Ectodermal cell (in vitro differentiated cells): Measurements from ENCODE around the gene SNTG2.

Experiments used
- H3K27ac ChIP-seq: 2 replicates; pipeline ENCODE4 v1.7.0; 2013; ENCODE audit warnings: mild to moderate bottlenecking, low read depth, low read length; ENCODE audit not compliant: insufficient read depth, poor library complexity, severe bottlenecking
- H3K27me3 ChIP-seq: 2 replicates; pipeline ENCODE4 v1.7.0; 2013; ENCODE audit warnings: mild to moderate bottlenecking, low read length; ENCODE audit not compliant: insufficient read depth, control insufficient read depth, poor library complexity, severe bottlenecking
- H3K36me3 ChIP-seq: one replicate; pipeline ENCODE4 v1.7.0; 2013; ENCODE audit warnings: low read length; ENCODE audit not compliant: control insufficient read depth, insufficient read depth
- H3K4me1 ChIP-seq: one replicate; pipeline ENCODE4 v1.7.0; 2013; ENCODE audit warnings: low read length; ENCODE audit not compliant: control insufficient read depth, insufficient read depth
- H3K4me3 ChIP-seq: 2 replicates; pipeline ENCODE4 v1.7.0; 2013; ENCODE audit warnings: low read depth, low read length, control low read depth; ENCODE audit not compliant: insufficient read depth
- H3K9me3 ChIP-seq: 2 replicates; pipeline ENCODE4 v1.7.0; 2013; ENCODE audit warnings: mild to moderate bottlenecking, low read length, moderate library complexity; ENCODE audit not compliant: control insufficient read depth
- WGBS, 2 experiments: methylation state at CpG; one replicate each; pipeline ENCODE4 v1.1.7; 2013; ENCODE audit warnings: missing lambda C conversion rate in 2 of 2; 5-methylcytosine and 5-hydroxymethylcytosine counted together

Gene SNTG2

GRCh38 chr2:1307670-1308069 lies 357.0 kb downstream of the SNTG2 start:
- no peak overlapping the region for H3K4me3 ChIP-seq
- H3K9me3 ChIP-seq, result no peaks in the 10 kb centered on the region
- 91 to 92% methylated on average over 23 of the region's 23 CpGs for WGBS, 2 experiments
- H3K27ac ChIP-seq, result no peak overlapping the region
- H3K27me3 ChIP-seq, result no peaks in the 10 kb centered on the region
- H3K36me3 ChIP-seq, result no peaks in the 10 kb centered on the region
- H3K4me1 ChIP-seq, result peaks cover 10% of the 10 kb centered on the region

- no peak overlapping the region for H3K4me3 ChIP-seq
- H3K27me3 ChIP-seq, result no peaks in the 10 kb centered on the region
- 93 to 95% methylated on average over 7 of the region's 8 CpGs for WGBS, 2 experiments
- peaks cover 10% of the 10 kb centered on the region for H3K4me1 ChIP-seq
- no peaks in the 10 kb centered on the region for H3K36me3 ChIP-seq
- H3K9me3 ChIP-seq, result no peaks in the 10 kb centered on the region
- no peak overlapping the region for H3K27ac ChIP-seq
Measured at GRCh38 chr2:1308678-1309077, 358.0 kb downstream of the SNTG2 start.

GRCh38 chr2:1309507-1309906 lies 358.9 kb downstream of the SNTG2 start:
- H3K27me3 ChIP-seq, result no peaks in the 10 kb centered on the region
- 86 to 88% methylated on average over 3 of the region's 3 CpGs for WGBS, 2 experiments
- no peaks in the 10 kb centered on the region for H3K9me3 ChIP-seq
- peaks cover 10% of the 10 kb centered on the region for H3K4me1 ChIP-seq
- H3K27ac ChIP-seq, result no peak overlapping the region
- H3K4me3 ChIP-seq, result no peak overlapping the region
- H3K36me3 ChIP-seq, result no peaks in the 10 kb centered on the region

GRCh38 chr2:1310202-1310601 lies 359.6 kb downstream of the SNTG2 start:
- H3K36me3 ChIP-seq, result no peaks in the 10 kb centered on the region
- peaks cover 10% of the 10 kb centered on the region for H3K4me1 ChIP-seq
- no peak overlapping the region for H3K27ac ChIP-seq
- no peak overlapping the region for H3K4me3 ChIP-seq
- H3K9me3 ChIP-seq, result no peaks in the 10 kb centered on the region
- no peaks in the 10 kb centered on the region for H3K27me3 ChIP-seq
- 95% methylated on average over 7 of the region's 7 CpGs for WGBS, 2 experiments

GRCh38 chr2:1310866-1311265 lies 360.2 kb downstream of the SNTG2 start:
- peaks cover 9% of the 10 kb centered on the region for H3K4me1 ChIP-seq
- H3K9me3 ChIP-seq, result no peaks in the 10 kb centered on the region
- 95 to 97% methylated on average over 10 of the region's 10 CpGs for WGBS, 2 experiments
- no peak overlapping the region for H3K27ac ChIP-seq
- H3K27me3 ChIP-seq, result no peaks in the 10 kb centered on the region
- no peaks in the 10 kb centered on the region for H3K36me3 ChIP-seq
- H3K4me3 ChIP-seq, result no peak overlapping the region

- WGBS, 2 experiments, result 95% methylated on average over 13 of the region's 13 CpGs
- Histone ChIP-seq H3K27me3 (no peaks in the 10 kb centered on the region), H3K4me1 (no peaks in the 10 kb centered on the region)
Measured at GRCh38 chr2:1313240-1313924, 362.7 kb downstream of the SNTG2 start.

GRCh38 chr2:1314254-1314653 lies 363.6 kb downstream of the SNTG2 start:
- Histone ChIP-seq H3K27me3 (no peaks in the 10 kb centered on the region), H3K36me3 (no peaks in the 10 kb centered on the region), H3K9me3 (no peaks in the 10 kb centered on the region), H3K4me1 (no peaks in the 10 kb centered on the region), H3K4me3 (no peak overlapping the region), H3K27ac (no peak overlapping the region)
- WGBS, 2 experiments, result 94 to 98% methylated on average over 6 of the region's 6 CpGs

More at GRCh38 chr2:1313240-1313924, 362.7 kb downstream of the SNTG2 start:
- Histone ChIP-seq H3K9me3 (no peaks in the 10 kb centered on the region), H3K27ac (no peak overlapping the region), H3K36me3 (no peaks in the 10 kb centered on the region), H3K4me3 (no peak overlapping the region)

GRCh38 chr2:1318366-1319009 lies 367.8 kb downstream of the SNTG2 start:
- Histone ChIP-seq H3K27me3 (no peaks in the 10 kb centered on the region), H3K36me3 (no peaks in the 10 kb centered on the region), H3K9me3 (no peaks in the 10 kb centered on the region), H3K4me3 (no peak overlapping the region), H3K27ac (no peak overlapping the region), H3K4me1 (no peaks in the 10 kb centered on the region)
- 89 to 90% methylated on average over 19 of the region's 19 CpGs for WGBS, 2 experiments

GRCh38 chr2:1319393-1319792 lies 368.7 kb downstream of the SNTG2 start:
- H3K4me1 ChIP-seq, result no peaks in the 10 kb centered on the region
- no peak overlapping the region for H3K4me3 ChIP-seq
- WGBS, 2 experiments, result 92 to 99% methylated on average over 7 of the region's 7 CpGs
- no peaks in the 10 kb centered on the region for H3K36me3 ChIP-seq
- H3K27ac ChIP-seq, result no peak overlapping the region
- H3K9me3 ChIP-seq, result no peaks in the 10 kb centered on the region
- no peaks in the 10 kb centered on the region for H3K27me3 ChIP-seq

GRCh38 chr2:1321321-1321720 lies 370.7 kb downstream of the SNTG2 start:
- H3K9me3 ChIP-seq, result no peaks in the 10 kb centered on the region
- no peak overlapping the region for H3K4me3 ChIP-seq
- 94 to 98% methylated on average over 9 of the region's 9 CpGs for WGBS, 2 experiments
- H3K27ac ChIP-seq, result no peak overlapping the region
- H3K27me3 ChIP-seq, result no peaks in the 10 kb centered on the region
- H3K36me3 ChIP-seq, result no peaks in the 10 kb centered on the region
- no peaks in the 10 kb centered on the region for H3K4me1 ChIP-seq
